Esophagus muscularis mucosa (tissue), 4 donors: ENCODE data around the gene SLC23A2. TPM values are rescaled to one million over a fixed set of nuclear protein-coding genes. Genes with fewer than 3 reads are reported as not detected.

Source experiments
- DNase-seq: peaks from one replicate; pipeline ENCODE4 v3.0.0-alpha.2; 2017; ENCODE audit errors: extremely low spot score
- H3K27ac ChIP-seq, 4 donors: fragments of 200-600 bp; sonication (generic); replicated peaks in 1 of 4; 1 replicate in 3 of 4; 2 replicates in 1 of 4; pipeline ENCODE4 v1.5.1; 2016 to 2019; ENCODE audit warnings: mild to moderate bottlenecking in 1 of 4
- H3K27me3 ChIP-seq, 4 donors: fragments of 200-600 bp; sonication (generic); one replicate each; pipeline versions ENCODE4 v1.5.1 to v1.6.0; 2016 to 2019
- H3K36me3 ChIP-seq, 4 donors: fragments of 200-600 bp; sonication (generic); one replicate each; pipeline ENCODE4 v1.5.1; 2016 to 2019
- H3K4me1 ChIP-seq, 4 donors: fragments of 200-600 bp; sonication (generic); one replicate each; pipeline ENCODE4 v1.5.1; 2016 to 2019
- H3K4me3 ChIP-seq, 4 donors: fragments of 200-600 bp; sonication (generic); 1 replicate in 2 of 4; 2 replicates in 2 of 4; pipeline ENCODE4 v1.5.1; 2016 to 2019; ENCODE audit warnings: mild to moderate bottlenecking in 4 of 4, moderate library complexity in 1 of 4
- H3K9me3 ChIP-seq, 4 donors: fragments of 200-600 bp; sonication (generic); 1 replicate in 3 of 4; 2 replicates in 1 of 4; pipeline ENCODE4 v1.5.1; 2016 to 2019
- CTCF ChIP-seq, 3 experiments: fragments of 200-600 bp in 2 of 3; fragments of 450-650 bp in 1 of 3; sonication (generic) in 2 of 3; IDR thresholded peaks; one replicate each; pipeline ENCODE4 v1.5.1; 2017 to 2019; ENCODE audit warnings: antibody characterized with exemption in 3 of 3, mild to moderate bottlenecking in 2 of 3, moderate library complexity in 1 of 3
- EP300 ChIP-seq: sonication (generic); formaldehyde crosslinking; IDR thresholded peaks from one replicate; pipeline ENCODE4 v1.6.1; 2017; ENCODE audit warnings: antibody characterized with exemption
- POLR2A ChIP-seq: fragments of 450-650 bp; IDR thresholded peaks from one replicate; pipeline ENCODE4 v1.6.1; 2017; ENCODE audit warnings: antibody characterized with exemption, moderate library complexity, mild to moderate bottlenecking, low read depth
- POLR2AphosphoS5 ChIP-seq, 2 donors: sonication (generic); formaldehyde crosslinking; IDR thresholded peaks; one replicate each; pipeline ENCODE4 v1.6.1; 2017; ENCODE audit warnings: antibody characterized with exemption in 2 of 2
- WGBS: methylation state at CpG from one replicate; pipeline ENCODE4 v1.1.5; 2018; 5-methylcytosine and 5-hydroxymethylcytosine counted together
- intact Hi-C: fragments of 100-400 bp; cut with DNase I; formaldehyde crosslinking; loops from one replicate; pipeline ENCODE4 v1.15.1; 2023
- total RNA-seq, 4 donors: library from RNA; depleted of rRNA; stranded (reverse); fragments of >200 nt; gene quantifications; one replicate each; pipeline versions ENCODE4 v1.1.0 to v1.2.1, GENCODE V29; 2016

SLC23A2 gene
- total RNA-seq, 4 donors from 2014 or later: 8.7 to 16.0 (median 12.2) TPM

- peak overlapping the region; percentile 79 to 88 (median 82) for H3K27ac ChIP-seq
- peaks cover 0 to 7% (median 0%) of the 10 kb centered on the region in 4 donors for H3K27me3 ChIP-seq
- H3K4me3 ChIP-seq: peak overlapping the region; percentile 85 to 98 (median 90)
- peaks cover 0 to 8% (median 0%) of the 10 kb centered on the region in 4 donors for H3K36me3 ChIP-seq
- intact Hi-C loops: no loop called here
- peaks cover 31 to 59% (median 52%) of the 10 kb centered on the region in 4 donors for H3K4me1 ChIP-seq
- H3K9me3 ChIP-seq: no peaks in the 10 kb centered on the region
- 96% methylated on average over 5 of the region's 5 CpGs for WGBS
- TF ChIP-seq POLR2AphosphoS5 (IDR thresholded peaks at IDR 0.05): no peak
- no peak for TF ChIP-seq CTCF (IDR thresholded peaks at IDR 0.05)
- no peak for TF ChIP-seq EP300
- TF ChIP-seq POLR2A: no peak
- DNase-seq: no peak
These were observed 179.7 kb downstream of the SLC23A2 start for GRCh38 chr20:4821590-4821989.

- TF ChIP-seq CTCF (IDR thresholded peaks at IDR 0.05) (no peak), EP300 (no peak), POLR2A (no peak), POLR2AphosphoS5 (IDR thresholded peaks at IDR 0.05) (peak; percentile 31 to 36)
- intact Hi-C loops: no loop called here
- WGBS: 57% methylated on average over 14 of the region's 14 CpGs
- Histone ChIP-seq H3K4me1 (peaks cover 31 to 60% (median 52%) of the 10 kb centered on the region in 4 donors), H3K27me3 (peaks cover 0 to 7% (median 0%) of the 10 kb centered on the region in 4 donors), H3K9me3 (no peaks in the 10 kb centered on the region), H3K27ac (peak overlapping the region; percentile 79 to 88 (median 82)), H3K36me3 (peaks cover 0 to 8% (median 0%) of the 10 kb centered on the region in 4 donors), H3K4me3 (peak overlapping the region in 3 of 4 donors; percentile 85 to 98 (median 90))
- DNase-seq: no peak
These were observed 180.3 kb downstream of the SLC23A2 start for GRCh38 chr20:4820806-4821518.

GRCh38 chr20:4819901-4820300 lies 181.4 kb downstream of the SLC23A2 start:
- H3K4me1 ChIP-seq: peaks cover 31 to 68% (median 57%) of the 10 kb centered on the region in 4 donors
- intact Hi-C loops: no loop called here
- WGBS: 100% methylated on average over 2 of the region's 4 CpGs
- TF ChIP-seq POLR2AphosphoS5 (IDR thresholded peaks at IDR 0.05) (no peak), EP300 (no peak), CTCF (IDR thresholded peaks at IDR 0.05) (no peak), POLR2A (no peak)
- peaks cover 0 to 8% (median 2%) of the 10 kb centered on the region in 4 donors for H3K36me3 ChIP-seq
- H3K27ac ChIP-seq: peak overlapping the region; percentile 79 to 88 (median 82)
- H3K4me3 ChIP-seq: no peak overlapping the region
- no peak for DNase-seq
- no peaks in the 10 kb centered on the region for H3K9me3 ChIP-seq
- H3K27me3 ChIP-seq: peaks cover 0 to 7% (median 0%) of the 10 kb centered on the region in 4 donors

GRCh38 chr20:4817230-4817671 lies 184.1 kb downstream of the SLC23A2 start:
- TF ChIP-seq CTCF (IDR thresholded peaks at IDR 0.05): no peak
- TF ChIP-seq EP300: no peak
- TF ChIP-seq POLR2AphosphoS5 (IDR thresholded peaks at IDR 0.05): no peak
- no peak for TF ChIP-seq POLR2A
- Histone ChIP-seq H3K36me3 (peaks cover 0 to 11% (median 2%) of the 10 kb centered on the region in 4 donors), H3K9me3 (no peaks in the 10 kb centered on the region), H3K4me1 (peaks cover 27 to 69% (median 59%) of the 10 kb centered on the region in 4 donors), H3K4me3 (no peak overlapping the region), H3K27ac (no peak overlapping the region), H3K27me3 (peaks cover 0 to under 1% (median 0%) of the 10 kb centered on the region in 4 donors)
- intact Hi-C loops: no loop called here
- no peak for DNase-seq
- WGBS: 50% methylated on average over 3 of the region's 3 CpGs
